GM06990 (cell line): ENCODE data around the gene UGGT2.
"Not testable (repeated sequence)": the region's sequence is repeated elsewhere in the genome, so short reads cannot be mapped to it uniquely, and the experiment has no call there.

Experiments
- DNase-seq: peaks from one replicate; pipeline ENCODE4 v3.0.0-alpha.2; 2011; ENCODE audit not compliant: insufficient read length; ENCODE audit errors: extremely low read depth
- H3K27me3 ChIP-seq: replicated peaks from 2 replicates; pipeline ENCODE4 v1.6.0; 2011; ENCODE audit warnings: low read length; ENCODE audit not compliant: control insufficient read depth, insufficient read depth
- H3K36me3 ChIP-seq: 2 replicates; pipeline ENCODE4 v1.5.1; 2011; ENCODE audit warnings: low read length; ENCODE audit not compliant: control insufficient read depth, insufficient read depth
- H3K4me3 ChIP-seq: replicated peaks from 2 replicates; pipeline ENCODE4 v1.5.1; 2011; ENCODE audit warnings: low read depth, mild to moderate bottlenecking, control low read depth, low read length
- TF ChIP-seq, protein P1 (sequence below): IDR thresholded peaks from 2 replicates; pipeline ENCODE4 v1.5.1; 2011; ENCODE audit warnings: low read length, control low read depth, mild to moderate bottlenecking, inconsistent platforms; ENCODE audit not compliant: insufficient read depth, poor library complexity, severe bottlenecking

The UGGT2 gene

DNA sequence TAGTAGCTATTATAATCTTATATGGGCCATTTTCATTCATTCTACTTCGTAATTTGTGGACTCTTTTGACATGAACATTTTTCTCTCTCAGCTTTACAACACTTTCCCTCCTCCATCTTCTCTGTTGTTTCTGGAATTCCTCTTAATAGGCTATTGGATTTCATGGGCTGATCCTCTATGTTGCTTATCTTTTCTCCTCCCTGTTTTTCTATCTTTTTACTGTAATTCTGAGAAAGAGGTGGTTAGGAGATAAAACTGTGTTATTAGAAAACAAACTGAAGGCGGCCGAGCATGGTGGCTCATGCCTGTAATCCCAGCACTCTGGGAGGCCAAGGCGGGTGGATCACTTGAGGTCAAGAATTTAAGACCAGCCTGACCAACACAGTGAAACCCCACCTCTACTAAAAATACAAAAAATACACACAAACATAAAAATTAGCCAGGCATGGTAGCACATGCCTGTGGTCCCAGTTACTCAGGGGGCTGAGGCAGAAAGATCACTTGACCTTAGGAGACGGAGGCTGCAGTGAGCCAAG is 188.1 kb downstream of the UGGT2 start:
- TF ChIP-seq, protein P1, sequence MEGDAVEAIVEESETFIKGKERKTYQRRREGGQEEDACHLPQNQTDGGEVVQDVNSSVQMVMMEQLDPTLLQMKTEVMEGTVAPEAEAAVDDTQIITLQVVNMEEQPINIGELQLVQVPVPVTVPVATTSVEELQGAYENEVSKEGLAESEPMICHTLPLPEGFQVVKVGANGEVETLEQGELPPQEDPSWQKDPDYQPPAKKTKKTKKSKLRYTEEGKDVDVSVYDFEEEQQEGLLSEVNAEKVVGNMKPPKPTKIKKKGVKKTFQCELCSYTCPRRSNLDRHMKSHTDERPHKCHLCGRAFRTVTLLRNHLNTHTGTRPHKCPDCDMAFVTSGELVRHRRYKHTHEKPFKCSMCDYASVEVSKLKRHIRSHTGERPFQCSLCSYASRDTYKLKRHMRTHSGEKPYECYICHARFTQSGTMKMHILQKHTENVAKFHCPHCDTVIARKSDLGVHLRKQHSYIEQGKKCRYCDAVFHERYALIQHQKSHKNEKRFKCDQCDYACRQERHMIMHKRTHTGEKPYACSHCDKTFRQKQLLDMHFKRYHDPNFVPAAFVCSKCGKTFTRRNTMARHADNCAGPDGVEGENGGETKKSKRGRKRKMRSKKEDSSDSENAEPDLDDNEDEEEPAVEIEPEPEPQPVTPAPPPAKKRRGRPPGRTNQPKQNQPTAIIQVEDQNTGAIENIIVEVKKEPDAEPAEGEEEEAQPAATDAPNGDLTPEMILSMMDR: no peak
- Histone ChIP-seq H3K27me3 (no peaks in the 10 kb centered on the region), H3K4me3 (no peak overlapping the region), H3K36me3 (no peaks in the 10 kb centered on the region)
- DNase-seq: no peak

DNA sequence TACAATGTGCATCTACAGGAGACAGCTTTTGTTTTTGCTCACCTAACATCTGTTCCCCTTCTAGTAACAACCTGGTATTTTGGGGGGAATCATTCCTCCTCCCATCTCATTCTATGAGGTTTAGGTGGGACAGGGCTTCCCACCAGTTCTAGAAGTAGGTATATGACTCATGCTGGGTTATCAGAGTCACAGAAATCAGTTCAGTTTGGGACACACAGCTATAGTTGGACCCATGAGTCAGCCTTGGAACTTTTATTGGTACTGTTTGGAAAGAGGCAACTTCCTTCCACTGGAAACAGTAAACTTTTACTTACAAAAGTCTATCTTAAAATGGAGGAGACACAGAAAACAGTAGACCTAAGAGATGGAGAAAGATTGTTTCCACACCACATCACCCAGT is 190.8 kb downstream of the UGGT2 start:
- DNase-seq: no peak
- TF ChIP-seq, protein P1: no peak
- Histone ChIP-seq H3K36me3 (no peaks in the 10 kb centered on the region), H3K4me3 (no peak overlapping the region), H3K27me3 (no peaks in the 10 kb centered on the region)

DNA sequence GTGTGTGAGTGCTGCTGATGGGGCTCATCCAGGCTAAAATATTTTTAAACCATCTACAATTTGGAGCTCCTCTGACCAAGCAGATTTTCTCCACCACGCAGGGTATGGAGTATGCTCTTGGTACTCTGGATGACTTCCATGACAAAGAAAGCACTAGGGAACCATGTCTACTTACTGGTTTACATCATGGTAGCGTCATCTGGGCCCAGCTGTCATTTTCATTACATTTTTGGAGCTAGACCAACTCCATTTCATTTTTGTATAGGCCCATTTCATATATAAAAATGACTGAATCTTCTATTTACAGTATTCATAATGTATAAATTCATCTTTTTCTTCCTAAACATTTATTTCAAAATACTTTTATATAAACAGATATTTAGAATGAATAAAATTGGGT is 191.9 kb downstream of the UGGT2 start:
- H3K36me3 ChIP-seq: no peaks in the 10 kb centered on the region
- TF ChIP-seq, protein P1: no peak
- no peak overlapping the region for H3K4me3 ChIP-seq
- DNase-seq: no peak
- no peaks in the 10 kb centered on the region for H3K27me3 ChIP-seq

DNA sequence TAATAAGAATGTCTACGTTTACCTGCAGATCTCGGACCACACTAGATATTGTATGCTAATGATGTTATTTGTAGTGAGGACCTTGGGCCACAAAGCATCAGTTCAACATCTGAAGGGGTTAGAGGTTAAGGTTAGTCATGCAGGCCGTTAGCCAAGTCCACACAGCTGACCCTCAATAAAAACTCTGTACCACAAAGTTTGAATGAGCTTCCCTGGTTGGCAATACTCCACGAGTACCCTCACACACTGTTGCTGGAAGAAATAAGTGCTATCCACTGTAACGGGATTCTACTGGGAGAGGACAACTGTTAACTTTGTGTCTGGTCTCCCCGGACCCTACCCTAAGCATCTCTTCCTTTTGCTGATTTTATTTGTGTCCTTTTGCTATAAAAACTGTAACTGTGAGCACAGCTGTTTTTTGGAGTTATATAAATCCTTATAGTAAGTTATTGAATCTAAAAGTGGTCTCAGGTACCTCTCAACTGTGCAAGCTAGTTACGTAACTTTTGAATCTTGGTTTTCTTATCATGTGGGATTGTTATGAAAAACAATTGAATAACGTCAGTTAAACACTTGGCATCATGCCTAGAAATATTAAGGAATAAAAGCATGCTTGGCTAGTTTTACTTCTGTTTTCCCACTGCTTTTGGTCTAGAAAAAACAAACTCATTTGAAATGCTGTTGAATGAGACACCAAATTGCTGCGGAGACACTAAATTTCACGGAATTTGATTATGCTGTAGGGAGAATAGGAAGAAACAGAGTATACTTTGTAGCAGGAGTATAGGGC is 194.7 kb downstream of the UGGT2 start:
- Histone ChIP-seq H3K27me3 (no peaks in the 10 kb centered on the region), H3K36me3 (no peaks in the 10 kb centered on the region), H3K4me3 (no peak overlapping the region)
- DNase-seq: no peak
- TF ChIP-seq, protein P1: no peak

DNA sequence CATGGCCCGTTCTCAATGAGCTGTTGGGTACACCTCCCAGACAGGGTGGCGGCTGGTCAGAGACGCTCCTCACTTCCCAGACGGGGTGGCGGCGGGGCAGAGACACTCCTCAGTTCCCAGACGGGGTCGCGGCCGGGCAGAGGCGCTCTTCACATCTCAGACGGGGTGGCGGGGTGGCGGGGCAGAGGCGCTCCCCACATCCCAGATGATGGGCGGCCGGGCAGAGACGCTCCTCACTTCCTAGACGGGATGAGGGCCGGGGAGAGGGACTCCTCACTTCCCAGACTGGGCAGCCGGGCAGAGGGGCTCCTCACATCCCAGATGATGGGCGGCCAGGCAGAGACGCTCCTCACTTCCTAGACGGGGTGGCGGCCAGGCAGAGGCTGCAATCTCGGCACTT is 207.5 kb downstream of the UGGT2 start:
- H3K27me3 ChIP-seq, DNase-seq, H3K36me3 ChIP-seq, H3K4me3 ChIP-seq: not testable (repeated sequence)

DNA sequence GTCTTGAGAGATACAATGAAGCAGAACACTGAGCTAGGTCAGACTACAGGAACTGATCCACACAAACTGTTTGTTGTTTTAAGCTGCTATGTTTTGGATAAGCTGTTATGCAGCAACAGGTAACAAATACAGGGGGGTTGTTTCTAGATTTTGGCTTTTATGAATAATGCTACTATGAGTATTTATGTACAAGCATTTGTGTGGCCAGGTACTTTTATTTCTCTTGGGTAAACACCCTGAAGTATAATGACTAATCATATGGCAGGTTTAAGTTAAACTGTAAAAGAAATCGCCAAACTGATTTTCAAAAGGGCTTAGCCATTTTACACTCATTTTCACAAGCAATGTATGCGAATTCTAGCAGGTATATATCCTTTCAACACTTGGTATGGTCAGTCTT is 210.3 kb downstream of the UGGT2 start:
- Histone ChIP-seq H3K4me3 (no peak overlapping the region), H3K36me3 (no peaks in the 10 kb centered on the region), H3K27me3 (no peaks in the 10 kb centered on the region)
- no peak for DNase-seq
- TF ChIP-seq, protein P1: no peak
